SKM-1 (cell line): ENCODE data around the gene SH3D19.
"Not testable (repeated sequence)": the region's sequence is repeated elsewhere in the genome, so short reads cannot be mapped to it uniquely, and the experiment has no call there.

ENCODE experiments used
- DNase-seq: peaks from one replicate; lab custom pipeline; 2025; ENCODE audit not compliant: unreplicated experiment; lab: John Stamatoyannopoulos, UW

SH3D19 gene

GRCh38 chr4:151276787-151277562 lies 48.4 kb downstream of the SH3D19 start, which contains the start of gene PRSS48:
PRSS48 (plus strand) TSS chr4:151277161; CDS start chr4:151277173, 12 bp downstream.
- DNase-seq: peak; percentile 11

GRCh38 chr4:151268905-151269304 lies 56.5 kb downstream of the SH3D19 start:
- not testable (repeated sequence) for DNase-seq

GRCh38 chr4:151267822-151268535 lies 57.4 kb downstream of the SH3D19 start:
- DNase-seq: no peak

GRCh38 chr4:151267104-151267503 lies 58.3 kb downstream of the SH3D19 start:
- no peak for DNase-seq

- no peak for DNase-seq
These were observed 58.9 kb downstream of the SH3D19 start for GRCh38 chr4:151266497-151266896.

GRCh38 chr4:151263455-151263854 lies 62.0 kb downstream of the SH3D19 start:
- DNase-seq: no peak

- DNase-seq: no peak
These were observed 64.9 kb downstream of the SH3D19 start for GRCh38 chr4:151260526-151260925.

- no peak for DNase-seq
These were observed 65.7 kb downstream of the SH3D19 start for GRCh38 chr4:151259752-151260151.

GRCh38 chr4:151257704-151258103 lies 67.7 kb downstream of the SH3D19 start:
- no peak for DNase-seq

GRCh38 chr4:151256134-151256533 lies 69.3 kb downstream of the SH3D19 start:
- DNase-seq: no peak

GRCh38 chr4:151255680-151256079 lies 69.7 kb downstream of the SH3D19 start:
- not testable (repeated sequence) for DNase-seq

- not testable (repeated sequence) for DNase-seq
These were observed 70.2 kb downstream of the SH3D19 start for GRCh38 chr4:151255226-151255625.

- no peak for DNase-seq
These were observed 73.7 kb downstream of the SH3D19 start for GRCh38 chr4:151251603-151252304.

- no peak for DNase-seq
These were observed 74.7 kb downstream of the SH3D19 start for GRCh38 chr4:151250706-151251105.

GRCh38 chr4:151248519-151248918 lies 76.9 kb downstream of the SH3D19 start:
- DNase-seq: no peak

GRCh38 chr4:151247395-151247794 lies 78.0 kb downstream of the SH3D19 start:
- DNase-seq: no peak

- no peak for DNase-seq
These were observed 78.7 kb downstream of the SH3D19 start for GRCh38 chr4:151246742-151247141.

- no peak for DNase-seq
These were observed 83.1 kb downstream of the SH3D19 start for GRCh38 chr4:151242305-151242704.

GRCh38 chr4:151239608-151240007 lies 85.8 kb downstream of the SH3D19 start:
- no peak for DNase-seq

GRCh38 chr4:151238477-151238876 lies 86.9 kb downstream of the SH3D19 start:
- DNase-seq: no peak

GRCh38 chr4:151236036-151236435 lies 89.4 kb downstream of the SH3D19 start:
- DNase-seq: no peak

GRCh38 chr4:151235373-151235772 lies 90.0 kb downstream of the SH3D19 start:
- not testable (repeated sequence) for DNase-seq
